A673 (cell line): ENCODE data around the gene BANK1. TPM values are rescaled to one million over a fixed set of nuclear protein-coding genes. Genes with fewer than 3 reads are reported as not detected.

Experiments used
- BruUV-seq: library from RNA; stranded (reverse); fragments of 400-500 nt; replicated peaks from 2 replicates; lab custom pipeline; 2021; lab: Mats Ljungman, UMichigan
- CTCF ChIA-PET: fragments of 300-600 bp; sonication (Branson Sonifier 250); formaldehyde crosslinking; loops from one replicate; lab custom pipeline; 2022; ENCODE audit warnings: antibody characterized with exemption; lab: Charles Lee
- POLR2A ChIA-PET: fragments of 300-600 bp; sonication (Branson Sonifier 250); formaldehyde crosslinking; loops from one replicate; lab custom pipeline; 2022; ENCODE audit warnings: antibody characterized with exemption; ENCODE audit not compliant: low non-redundant PET; lab: Charles Lee
- DNase-seq: peaks from one replicate; pipeline ENCODE4 v3.0.0-alpha.2; 2015; ENCODE audit warnings: low spot score
- H3K27ac ChIP-seq: fragments of 200-600 bp; sonication (generic); 2 replicates; pipeline ENCODE4 v1.5.1; 2016; ENCODE audit warnings: mixed run types, low read depth, mild to moderate bottlenecking, mixed read lengths, antibody characterized with exemption, low read length; ENCODE audit not compliant: poor library complexity, severe bottlenecking
- H3K27me3 ChIP-seq: fragments of 200-600 bp; sonication (generic); replicated peaks from 2 replicates; pipeline ENCODE4 v1.6.1; 2017; ENCODE audit warnings: mixed run types, low read depth, mild to moderate bottlenecking, mixed read lengths, antibody characterized with exemption, low read length; ENCODE audit not compliant: insufficient read depth, poor library complexity
- H3K36me3 ChIP-seq: fragments of 200-600 bp; sonication (generic); 2 replicates; pipeline ENCODE4 v1.6.1; 2016; ENCODE audit warnings: mixed run types, mild to moderate bottlenecking, mixed read lengths, antibody characterized with exemption, low read length; ENCODE audit not compliant: insufficient read depth, poor library complexity, severe bottlenecking
- H3K4me1 ChIP-seq: fragments of 200-600 bp; sonication (generic); 2 replicates; pipeline ENCODE4 v1.6.1; 2017; ENCODE audit warnings: mixed run types, mild to moderate bottlenecking, mixed read lengths, antibody characterized with exemption, low read length; ENCODE audit not compliant: insufficient read depth, poor library complexity, severe bottlenecking
- H3K4me3 ChIP-seq: fragments of 200-600 bp; sonication (generic); 2 replicates; pipeline ENCODE4 v1.5.1; 2016; ENCODE audit warnings: low read depth, mixed run types, mild to moderate bottlenecking, mixed read lengths, low read length; ENCODE audit not compliant: poor library complexity, severe bottlenecking
- H3K9me3 ChIP-seq: fragments of 200-600 bp; sonication (generic); 2 replicates; pipeline ENCODE4 v1.6.1; 2016; ENCODE audit warnings: mixed run types, low read depth, mild to moderate bottlenecking, mixed read lengths, antibody characterized with exemption, low read length; ENCODE audit not compliant: poor library complexity, severe bottlenecking
- EZH2 ChIP-seq: fragments of 200-600 bp; sonication (generic); IDR thresholded peaks from 2 replicates; pipeline ENCODE4 v1.6.1; 2017; ENCODE audit warnings: borderline replicate concordance, low read depth, mild to moderate bottlenecking, mixed read lengths, antibody characterized with exemption, low read length; ENCODE audit not compliant: poor library complexity, severe bottlenecking
- intact Hi-C: fragments of 100-400 bp; cut with micrococcal nuclease; formaldehyde crosslinking; loops from one replicate; pipeline ENCODE4 v1.10.0; 2022; ENCODE audit not compliant: unreplicated experiment
- total RNA-seq: library from RNA; stranded (reverse); gene quantifications from 2 replicates; pipeline ENCODE4 v1.2.3, GENCODE V29; 2021
- TF ChIP-seq, protein P1 (sequence below): fragments of 300-800, 200-600 bp; sonication (generic); conservative IDR thresholded peaks from 2 replicates; pipeline ENCODE4 v1.5.1; 2017; ENCODE audit warnings: low read depth, mild to moderate bottlenecking, antibody characterized with exemption, low read length, moderate library complexity, mixed read lengths

Gene BANK1
- total RNA-seq, 1 experiment from 2014 or later: not detected

DNA sequence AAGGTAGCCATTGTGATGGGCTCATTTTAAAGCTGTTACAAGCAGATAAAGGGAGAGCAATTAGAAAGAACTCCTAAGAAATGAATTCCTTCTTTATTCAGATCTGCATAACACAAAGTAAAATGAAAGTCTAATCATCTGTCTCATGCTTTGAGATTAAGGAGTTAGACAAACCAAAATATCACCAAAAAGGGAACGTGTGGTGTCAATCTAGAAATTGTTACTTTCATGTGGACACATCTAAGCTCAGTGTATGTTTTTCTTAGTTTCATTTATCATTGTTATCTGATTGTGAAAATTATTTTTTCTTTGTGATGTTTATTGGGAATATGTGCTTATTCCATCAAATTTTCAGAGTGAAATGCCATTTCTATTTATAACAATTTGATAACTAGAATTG, 80.3 kb downstream of the BANK1 start:
- no peaks in the 10 kb centered on the region for H3K9me3 ChIP-seq
- intact Hi-C loops: no loop called here
- H3K4me3 ChIP-seq: no peak overlapping the region
- no TSS peak for BruUV-seq
- no peak overlapping the region for H3K27ac ChIP-seq
- DNase-seq: no peak
- no peaks in the 10 kb centered on the region for H3K4me1 ChIP-seq
- ChIA-PET CTCF (no interaction called here), POLR2A (no interaction called here)
- H3K27me3 ChIP-seq: no peaks in the 10 kb centered on the region
- TF ChIP-seq, protein P1, sequence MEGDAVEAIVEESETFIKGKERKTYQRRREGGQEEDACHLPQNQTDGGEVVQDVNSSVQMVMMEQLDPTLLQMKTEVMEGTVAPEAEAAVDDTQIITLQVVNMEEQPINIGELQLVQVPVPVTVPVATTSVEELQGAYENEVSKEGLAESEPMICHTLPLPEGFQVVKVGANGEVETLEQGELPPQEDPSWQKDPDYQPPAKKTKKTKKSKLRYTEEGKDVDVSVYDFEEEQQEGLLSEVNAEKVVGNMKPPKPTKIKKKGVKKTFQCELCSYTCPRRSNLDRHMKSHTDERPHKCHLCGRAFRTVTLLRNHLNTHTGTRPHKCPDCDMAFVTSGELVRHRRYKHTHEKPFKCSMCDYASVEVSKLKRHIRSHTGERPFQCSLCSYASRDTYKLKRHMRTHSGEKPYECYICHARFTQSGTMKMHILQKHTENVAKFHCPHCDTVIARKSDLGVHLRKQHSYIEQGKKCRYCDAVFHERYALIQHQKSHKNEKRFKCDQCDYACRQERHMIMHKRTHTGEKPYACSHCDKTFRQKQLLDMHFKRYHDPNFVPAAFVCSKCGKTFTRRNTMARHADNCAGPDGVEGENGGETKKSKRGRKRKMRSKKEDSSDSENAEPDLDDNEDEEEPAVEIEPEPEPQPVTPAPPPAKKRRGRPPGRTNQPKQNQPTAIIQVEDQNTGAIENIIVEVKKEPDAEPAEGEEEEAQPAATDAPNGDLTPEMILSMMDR: no peak
- TF ChIP-seq EZH2: no peak
- no peaks in the 10 kb centered on the region for H3K36me3 ChIP-seq

DNA sequence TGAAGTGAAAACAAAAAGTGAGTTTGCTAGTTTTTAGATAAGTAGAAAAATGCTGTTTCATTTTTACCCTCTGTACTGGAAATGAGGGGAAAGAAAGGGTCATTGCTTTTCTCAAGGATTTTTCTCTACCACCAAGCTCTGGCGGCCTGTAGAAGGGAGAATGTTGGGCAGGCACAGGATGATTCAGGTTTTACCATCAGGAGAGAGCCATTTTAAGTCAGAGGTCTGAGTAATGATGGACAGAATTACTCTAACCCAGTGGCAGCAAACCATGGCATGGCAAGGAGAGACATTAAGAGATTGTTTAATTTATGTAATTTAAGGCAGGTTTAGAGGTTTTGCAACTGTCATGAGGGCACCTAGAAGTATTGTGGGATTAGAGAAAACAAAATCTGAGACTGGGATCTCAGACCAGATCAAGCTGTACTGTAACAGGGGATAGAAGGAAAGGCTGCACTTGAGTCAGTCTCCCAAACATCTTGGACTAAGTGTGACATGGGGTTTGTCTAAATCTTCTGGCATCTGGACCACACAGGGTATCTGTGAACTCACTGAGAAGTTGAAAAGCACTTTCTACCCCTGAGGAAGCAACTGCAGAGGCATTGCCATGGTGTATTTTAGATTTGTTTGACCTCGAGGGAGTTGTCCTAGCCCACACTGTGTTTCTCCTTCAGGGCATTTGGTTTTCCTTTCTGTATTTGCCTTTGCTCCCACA, 81.6 kb downstream of the BANK1 start:
- Histone ChIP-seq H3K4me3 (no peak overlapping the region), H3K9me3 (no peaks in the 10 kb centered on the region), H3K36me3 (no peaks in the 10 kb centered on the region), H3K27me3 (no peaks in the 10 kb centered on the region), H3K27ac (no peak overlapping the region), H3K4me1 (no peaks in the 10 kb centered on the region)
- DNase-seq: no peak
- POLR2A ChIA-PET: no interaction called here
- intact Hi-C loops: no loop called here
- TF ChIP-seq, protein P1: no peak
- TF ChIP-seq EZH2: no peak
- BruUV-seq: no TSS peak
- CTCF ChIA-PET: no interaction called here

DNA sequence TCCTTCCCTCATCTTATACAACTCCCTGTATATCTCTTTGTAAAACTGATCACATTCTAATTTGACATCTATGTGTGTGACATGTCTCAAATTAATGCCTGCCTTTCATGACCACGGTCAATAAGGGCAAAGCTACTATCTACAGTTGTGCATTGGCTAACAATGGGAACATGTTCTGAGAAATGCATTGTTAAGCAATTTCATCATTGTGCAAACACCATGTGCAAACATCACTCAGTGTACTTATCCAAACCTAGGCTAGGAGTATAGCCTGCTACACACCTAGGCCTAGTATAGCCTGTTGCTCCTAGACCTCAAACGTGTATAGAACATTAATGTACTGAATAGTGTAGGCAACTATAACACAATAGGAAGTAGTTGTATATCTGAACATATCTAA, 95.0 kb downstream of the BANK1 start:
- ChIA-PET POLR2A (no interaction called here), CTCF (no interaction called here)
- Histone ChIP-seq H3K4me1 (no peaks in the 10 kb centered on the region), H3K27ac (no peak overlapping the region), H3K4me3 (no peak overlapping the region), H3K36me3 (no peaks in the 10 kb centered on the region), H3K27me3 (no peaks in the 10 kb centered on the region), H3K9me3 (no peaks in the 10 kb centered on the region)
- intact Hi-C loops: no loop called here
- no peak for DNase-seq
- BruUV-seq: no TSS peak
- TF ChIP-seq EZH2: no peak
- TF ChIP-seq, protein P1: no peak
